Middle frontal gyrus (tissue), 1 donor: Measurements from ENCODE around the gene DPH5.

ENCODE experiments used
- DNase-seq: peaks from one replicate; pipeline ENCODE4 v3.0.0-alpha.2; 2015; ENCODE audit warnings: low spot score; ENCODE audit errors: extremely low spot score

DPH5 gene

DNA sequence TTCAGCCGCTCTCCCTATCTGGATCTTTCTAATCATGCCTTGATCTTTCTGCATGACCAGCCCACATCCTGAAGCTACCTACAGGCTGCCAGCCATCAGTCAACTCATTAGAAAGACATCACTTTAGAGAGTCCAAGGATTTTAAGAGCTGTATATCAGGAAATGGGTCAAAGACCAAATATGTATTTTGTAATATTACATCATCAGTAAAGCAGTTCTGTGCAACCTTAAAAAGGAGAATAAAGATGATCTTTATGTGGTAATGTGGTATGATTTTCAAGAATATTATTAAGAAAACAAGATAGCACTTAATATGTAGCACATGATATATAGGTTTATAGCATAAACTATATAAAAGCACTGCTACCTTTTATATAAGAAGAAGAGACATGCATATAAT is 82.1 kb downstream of the DPH5 start:
- no peak for DNase-seq

GRCh38 chr1:100942304-100943046 is 83.1 kb downstream of the DPH5 start:
- DNase-seq = no peak

GRCh38 chr1:100941580-100942216 is 83.9 kb downstream of the DPH5 start:
- no peak for DNase-seq

DNA sequence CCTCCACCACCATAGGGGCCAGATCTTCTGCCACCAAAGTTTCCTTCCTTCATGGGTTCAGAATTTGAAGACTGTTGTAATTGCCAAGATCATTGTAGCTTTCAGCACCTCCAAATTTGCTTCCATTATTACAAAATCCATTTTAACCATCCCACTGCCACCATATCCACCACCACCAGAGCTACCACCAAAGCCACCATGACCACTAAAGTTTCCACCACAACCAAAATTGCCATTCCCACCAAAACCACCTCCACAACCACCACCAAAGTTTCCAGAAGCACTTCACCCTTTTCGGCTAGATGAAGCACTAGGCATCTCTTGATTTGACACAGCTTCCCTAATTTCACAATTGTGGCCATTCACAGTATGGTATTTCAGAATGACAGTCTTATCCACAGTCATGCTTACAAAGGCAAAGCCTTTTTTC is 84.5 kb downstream of the DPH5 start:
- DNase-seq = no peak
